Right lobe of liver (tissue), 4 donors: ENCODE measurements around the gene LTO1.

Experiments
- POLR2A ChIP-seq: fragments of 450-650 bp; IDR thresholded peaks from one replicate; pipeline ENCODE4 v1.6.1; 2017; ENCODE audit warnings: antibody characterized with exemption, mild to moderate bottlenecking
- TF ChIP-seq, protein P1 (sequence below), 4 donors: fragments of 200-600 bp in 3 of 4; fragments of 450-650 bp in 1 of 4; IDR thresholded peaks; one replicate each; pipeline versions ENCODE4 v1.5.1 to v1.8.0; 2016 to 2022; ENCODE audit warnings: antibody characterized with exemption in 4 of 4, mild to moderate bottlenecking in 2 of 4
- donor health status: DM: no; HTN: no; CAD: no.
- donor health status: DM: no; HTN: no; CAD: no.
- donor health status: DM: no; HTN: yes; CAD: no.

- TF ChIP-seq, protein P1, sequence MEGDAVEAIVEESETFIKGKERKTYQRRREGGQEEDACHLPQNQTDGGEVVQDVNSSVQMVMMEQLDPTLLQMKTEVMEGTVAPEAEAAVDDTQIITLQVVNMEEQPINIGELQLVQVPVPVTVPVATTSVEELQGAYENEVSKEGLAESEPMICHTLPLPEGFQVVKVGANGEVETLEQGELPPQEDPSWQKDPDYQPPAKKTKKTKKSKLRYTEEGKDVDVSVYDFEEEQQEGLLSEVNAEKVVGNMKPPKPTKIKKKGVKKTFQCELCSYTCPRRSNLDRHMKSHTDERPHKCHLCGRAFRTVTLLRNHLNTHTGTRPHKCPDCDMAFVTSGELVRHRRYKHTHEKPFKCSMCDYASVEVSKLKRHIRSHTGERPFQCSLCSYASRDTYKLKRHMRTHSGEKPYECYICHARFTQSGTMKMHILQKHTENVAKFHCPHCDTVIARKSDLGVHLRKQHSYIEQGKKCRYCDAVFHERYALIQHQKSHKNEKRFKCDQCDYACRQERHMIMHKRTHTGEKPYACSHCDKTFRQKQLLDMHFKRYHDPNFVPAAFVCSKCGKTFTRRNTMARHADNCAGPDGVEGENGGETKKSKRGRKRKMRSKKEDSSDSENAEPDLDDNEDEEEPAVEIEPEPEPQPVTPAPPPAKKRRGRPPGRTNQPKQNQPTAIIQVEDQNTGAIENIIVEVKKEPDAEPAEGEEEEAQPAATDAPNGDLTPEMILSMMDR (IDR thresholded peaks at IDR 0.05), result no peak
- TF ChIP-seq POLR2A, result no peak
Observed at GRCh38 chr11:69691463-69691862, 16.3 kb upstream of the LTO1 start.
